WI38 (cell line): Measurements from ENCODE around the gene COL18A1.

Experiments
- H3K4me3 ChIP-seq: 2 replicates; pipeline ENCODE4 v1.5.1; 2011; ENCODE audit warnings: low read depth, mild to moderate bottlenecking, control low read depth, low read length
- CTCF ChIP-seq: IDR thresholded peaks from 2 replicates; pipeline ENCODE4 v1.5.1; 2012; ENCODE audit warnings: low read depth, mild to moderate bottlenecking, control low read depth, low read length

Gene COL18A1

GRCh38 chr21:45417256-45417950 is 12.4 kb downstream of the COL18A1 start:
- no peak for TF ChIP-seq CTCF
- H3K4me3 ChIP-seq = no peak overlapping the region

- TF ChIP-seq CTCF = no peak
- no peak overlapping the region for H3K4me3 ChIP-seq
Observed at GRCh38 chr21:45417951-45418300, 13.0 kb downstream of the COL18A1 start.

GRCh38 chr21:45418301-45419071 is 13.5 kb downstream of the COL18A1 start:
- no peak overlapping the region for H3K4me3 ChIP-seq
- no peak for TF ChIP-seq CTCF

- no peak overlapping the region for H3K4me3 ChIP-seq
- TF ChIP-seq CTCF = no peak
Observed at GRCh38 chr21:45419162-45419561, 14.2 kb downstream of the COL18A1 start.

- no peak for TF ChIP-seq CTCF
- H3K4me3 ChIP-seq = no peak overlapping the region
Observed at GRCh38 chr21:45420061-45421041, 15.4 kb downstream of the COL18A1 start.

- no peak overlapping the region for H3K4me3 ChIP-seq
- TF ChIP-seq CTCF = no peak
Observed at GRCh38 chr21:45421071-45421845, 16.3 kb downstream of the COL18A1 start.
